Measurements from ENCODE around the gene UXS1. TPM values are rescaled to one million over a fixed set of nuclear protein-coding genes. Genes with fewer than 3 reads are reported as not detected.
"Not testable (repeated sequence)": the region's sequence is repeated elsewhere in the genome, so short reads cannot be mapped to it uniquely, and the experiment has no call there.

UXS1 gene
- total and polyA plus RNA-seq, 9 of the 15 experiments (the other 6 are each of a cell fraction or from before 2014, with no cell fraction given): 5.8 to 25.8 (median 15.0) TPM

GRCh38 chr2:106137731-106138521 lies 56.2 kb downstream of the UXS1 start:
- H4K20me1 ChIP-seq (replicated peaks; ENCODE audit: control insufficient read depth, insufficient read depth, low read length): no peaks in the 10 kb centered on the region
- no peak overlapping the region for H3K27ac ChIP-seq (ENCODE audit: extremely low read depth, low read depth, low read length)
- no peak for DNase-seq (ENCODE audit: extremely low read depth in 1 of 4, low spot score in 3 of 4)
- no peak for ATAC-seq
- H3K9me1 ChIP-seq (ENCODE audit: control insufficient read depth, insufficient read depth, low read length): no peaks in the 10 kb centered on the region
- intact Hi-C loops (cut with micrococcal nuclease): no loop called here
- H3K36me3 ChIP-seq (ENCODE audit: control insufficient read depth, insufficient read depth, low read length): peaks cover 16% of the 10 kb centered on the region; the same call in 2 of the 3 replicates
- POLR2A ChIA-PET: interaction anchor here (1.2 kb wide), 1 partner anchor 23 kb away, joined by 6 read pairs; no protein-coding TSS in a partner anchor
- CTCF ChIA-PET (ENCODE audit: low intra/inter-chr PET ratio): no interaction called here
- TF ChIP-seq SMC3 (conservative IDR thresholded peaks at IDR 0.05; ENCODE audit: insufficient read depth, low read depth, low read length): no peak
- TF ChIP-seq HDAC2 (IDR thresholded peaks at IDR 0.05): no peak
- no peak for TF ChIP-seq GATAD2B (IDR thresholded peaks at IDR 0.05; ENCODE audit: borderline replicate concordance)
- H3K27me3 ChIP-seq (ENCODE audit: control insufficient read depth in 2 of 2, insufficient read depth in 2 of 2, low read length in 2 of 2): no peaks in the 10 kb centered on the region
- no peaks in the 10 kb centered on the region; the same call in 2 of the 3 replicates for H3K79me2 ChIP-seq (ENCODE audit: control insufficient read depth, insufficient read depth, low read length)
- no peaks in the 10 kb centered on the region; a peak in 1 of 5 replicates for H3K4me1 ChIP-seq (replicated peaks in 1 of 2; ENCODE audit: control insufficient read depth in 2 of 2, insufficient read depth in 2 of 2, low read length in 2 of 2)
- in situ Hi-C loops (cut with MboI): no loop called here
- 90% methylated on average over 13 of the region's 14 CpGs for WGBS (ENCODE audit: insufficient coverage, low coverage, missing lambda C conversion rate)
- no peak overlapping the region for H2AFZ ChIP-seq (ENCODE audit: low read depth, low read length)
- no peak overlapping the region for H3K4me3 ChIP-seq
- no TSS peak for BruUV-seq (replicated peaks)
- H3K9ac ChIP-seq (ENCODE audit: insufficient read depth in 1 of 2, low read depth in 2 of 2, low read length in 2 of 2): no peak overlapping the region
- FAIRE-seq: no peak
- no peaks in the 10 kb centered on the region for H3K9me3 ChIP-seq (replicated peaks; ENCODE audit: control insufficient read depth, insufficient read depth, low read depth, low read length)
- no peak overlapping the region for H3K4me2 ChIP-seq (ENCODE audit: insufficient read depth, low read length)

DNA sequence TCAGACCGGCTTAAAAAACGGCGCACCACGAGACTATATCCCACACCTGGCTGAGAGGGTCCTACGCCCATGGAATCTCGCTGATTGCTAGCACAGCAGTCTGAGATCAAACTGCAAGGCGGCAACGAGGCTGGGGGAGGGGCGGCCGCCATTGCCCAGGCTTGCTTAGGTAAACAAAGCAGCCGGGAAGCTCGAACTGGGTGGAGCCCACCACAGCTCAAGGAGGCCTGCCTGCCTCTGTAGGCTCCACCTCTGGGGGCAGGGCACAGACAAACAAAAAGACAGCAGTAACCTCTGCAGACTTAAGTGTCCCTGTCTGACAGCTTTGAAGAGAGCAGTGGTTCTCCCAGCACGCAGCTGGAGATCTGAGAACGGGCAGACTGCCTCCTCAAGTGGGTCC lies 62.9 kb downstream of the UXS1 start:
- H3K27ac ChIP-seq (ENCODE audit: extremely low read depth, low read depth, low read length); intact Hi-C loops (cut with micrococcal nuclease); H3K9ac ChIP-seq (ENCODE audit: insufficient read depth in 1 of 2, low read depth in 2 of 2, low read length in 2 of 2); BruUV-seq (replicated peaks); H3K9me3 ChIP-seq (replicated peaks; ENCODE audit: control insufficient read depth, insufficient read depth, low read depth, low read length); H3K4me3 ChIP-seq; H4K20me1 ChIP-seq (replicated peaks; ENCODE audit: control insufficient read depth, insufficient read depth, low read length); in situ Hi-C loops (cut with MboI); H3K9me1 ChIP-seq (ENCODE audit: control insufficient read depth, insufficient read depth, low read length); FAIRE-seq; H2AFZ ChIP-seq (ENCODE audit: low read depth, low read length); DNase-seq (ENCODE audit: extremely low read depth in 1 of 4, low spot score in 3 of 4); H3K4me2 ChIP-seq (ENCODE audit: insufficient read depth, low read length); H3K27me3 ChIP-seq (ENCODE audit: control insufficient read depth in 2 of 2, insufficient read depth in 2 of 2, low read length in 2 of 2); H3K79me2 ChIP-seq (ENCODE audit: control insufficient read depth, insufficient read depth, low read length); CTCF ChIA-PET (ENCODE audit: low intra/inter-chr PET ratio); H3K4me1 ChIP-seq (replicated peaks in 1 of 2; ENCODE audit: control insufficient read depth in 2 of 2, insufficient read depth in 2 of 2, low read length in 2 of 2); ATAC-seq: not testable (repeated sequence)
- POLR2A ChIA-PET: interaction anchor here (1.2 kb wide), 1 partner anchor 62 kb away, joined by 3 read pairs; no protein-coding TSS in a partner anchor
- 20% methylated on average over 2 of the region's 14 CpGs for WGBS (ENCODE audit: insufficient coverage, low coverage, missing lambda C conversion rate)
- H3K36me3 ChIP-seq (ENCODE audit: control insufficient read depth, insufficient read depth, low read length): peaks cover 25% of the 10 kb centered on the region

Measured in K562 (cell line).